GM18907 (cell line): ENCODE results near the gene NCEH1.
A peak's percentile ranks its signal among the peaks of the same experiment; 100 is the strongest.

ENCODE experiments used
- ATAC-seq: cut with Tn5 transposase; IDR thresholded peaks from one replicate; pipeline ENCODE4 v1.9.1; 2021; ENCODE audit warnings: mild to moderate bottlenecking, moderate library complexity; ENCODE audit not compliant: unreplicated experiment

Gene NCEH1

GRCh38 chr3:172647080-172647479, 63.8 kb downstream of the NCEH1 start:
- ATAC-seq = no peak

- ATAC-seq = no peak
Measured at GRCh38 chr3:172646439-172647015, 64.3 kb downstream of the NCEH1 start.

GRCh38 chr3:172644258-172644657, 66.6 kb downstream of the NCEH1 start:
- ATAC-seq = no peak

DNA sequence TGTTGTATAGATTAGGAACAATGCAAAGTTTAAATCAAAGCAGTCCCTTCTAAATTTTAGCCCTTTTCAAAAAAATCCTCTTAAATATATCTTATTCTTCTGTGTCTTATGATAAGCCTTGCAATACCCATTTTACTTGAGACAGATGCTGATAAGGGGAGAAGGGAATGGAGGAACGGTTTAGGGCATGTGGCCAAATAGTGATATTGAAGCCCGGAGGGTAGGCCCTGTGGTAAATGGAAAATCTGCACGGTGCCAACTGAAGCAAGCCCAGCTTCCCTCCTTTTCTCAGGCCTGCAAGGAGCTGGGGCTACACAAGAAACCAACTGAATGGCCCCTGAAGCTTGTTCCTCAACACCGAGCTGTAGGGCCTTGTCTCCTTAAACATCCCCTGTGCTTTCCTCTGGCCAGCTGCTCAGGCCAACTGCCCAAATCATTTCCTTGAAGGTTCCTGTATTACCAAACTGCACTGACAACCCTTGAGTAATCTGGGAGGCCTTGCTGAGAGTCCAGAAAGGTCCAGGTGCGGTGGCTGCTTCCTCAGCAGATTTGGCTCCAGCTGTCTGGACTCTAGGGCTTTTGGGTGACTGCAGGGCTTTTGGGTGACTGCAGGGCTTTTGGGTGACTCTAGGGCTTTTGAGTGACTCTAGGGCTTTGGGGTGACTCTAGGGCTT, 67.2 kb downstream of the NCEH1 start:
- no peak for ATAC-seq

DNA sequence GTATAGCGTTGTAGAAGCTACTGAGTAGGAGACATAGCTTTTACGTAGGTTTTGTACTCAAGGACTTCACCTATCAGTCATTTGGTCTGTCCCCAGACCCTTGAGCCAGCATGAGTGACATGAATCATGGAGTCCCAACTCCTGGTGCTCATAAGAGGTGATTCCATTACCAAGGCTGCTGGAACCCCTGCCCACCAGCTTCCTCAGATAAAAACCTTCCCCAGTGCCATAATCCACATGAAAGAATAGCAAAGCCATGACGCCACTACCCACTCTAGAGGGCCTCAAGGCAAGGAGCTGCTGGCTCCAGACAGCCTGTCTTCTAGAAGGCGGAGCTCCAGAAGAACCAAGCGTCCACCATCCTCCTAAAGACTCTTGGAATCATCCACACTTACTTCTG, 69.6 kb downstream of the NCEH1 start:
- no peak for ATAC-seq

- no peak for ATAC-seq
Measured at GRCh38 chr3:172640751-172641150, 70.1 kb downstream of the NCEH1 start.

DNA sequence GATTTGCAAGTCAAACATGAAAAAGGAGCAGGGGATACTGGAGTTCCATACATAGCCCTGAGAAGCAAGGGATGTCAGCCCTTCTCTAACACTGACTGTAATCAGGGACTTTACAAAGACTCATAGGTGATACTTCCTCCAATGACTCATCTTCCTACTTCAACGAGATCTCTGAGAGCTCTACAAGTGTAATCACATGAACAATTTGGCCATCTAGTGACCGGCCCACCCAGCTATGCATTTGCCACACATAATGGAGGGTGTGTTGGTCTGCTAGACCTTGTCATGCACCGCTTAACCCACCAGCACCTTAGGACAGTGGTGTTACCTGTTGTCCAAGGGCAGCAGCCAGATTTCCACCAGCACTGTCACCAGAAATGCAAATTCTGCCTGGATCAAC, 75.3 kb downstream of the NCEH1 start:
- peak; percentile 99 for ATAC-seq

GRCh38 chr3:172634948-172635347, 75.9 kb downstream of the NCEH1 start:
- ATAC-seq = no peak

DNA sequence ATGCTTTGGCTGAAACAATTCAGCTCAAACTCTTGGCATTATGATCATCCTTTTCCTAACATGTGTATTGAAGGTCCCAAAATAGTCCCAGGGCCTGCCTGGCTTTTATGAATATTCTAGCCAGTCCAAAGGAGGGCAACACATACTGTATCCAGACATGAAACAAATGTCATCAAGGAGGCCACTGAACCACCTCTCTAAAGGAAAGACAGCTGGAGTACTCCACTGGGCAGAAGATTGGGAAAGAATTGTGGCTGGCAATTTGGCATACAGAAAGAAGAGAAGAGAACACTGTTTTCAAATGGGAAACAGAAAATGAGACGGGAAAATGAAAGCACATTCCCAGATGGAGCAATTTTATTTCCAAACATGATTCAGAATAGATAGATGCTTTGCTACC, 80.6 kb downstream of the NCEH1 start:
- ATAC-seq = no peak

DNA sequence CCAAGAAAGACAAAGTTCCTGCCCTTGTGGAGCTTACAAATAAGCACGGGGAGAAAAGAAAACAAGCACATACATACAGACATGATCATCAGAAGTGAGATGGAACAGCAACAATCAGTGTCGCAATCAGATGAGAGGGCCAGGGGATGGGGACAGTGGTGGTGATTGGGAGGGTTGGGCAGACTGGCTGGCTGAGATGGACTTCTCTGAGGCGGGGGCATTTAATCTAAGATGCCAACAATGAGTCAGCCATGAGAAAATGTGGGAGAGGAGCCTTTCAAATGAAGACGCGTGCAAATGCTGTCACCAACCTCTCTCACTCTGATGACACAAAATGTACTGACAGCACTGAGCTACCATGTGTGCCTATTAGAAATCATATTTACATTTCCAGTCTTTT, 81.4 kb downstream of the NCEH1 start:
- ATAC-seq = no peak

- no peak for ATAC-seq
Measured at GRCh38 chr3:172627057-172627809, 83.6 kb downstream of the NCEH1 start.

GRCh38 chr3:172626021-172626640, 84.7 kb downstream of the NCEH1 start:
- no peak for ATAC-seq

DNA sequence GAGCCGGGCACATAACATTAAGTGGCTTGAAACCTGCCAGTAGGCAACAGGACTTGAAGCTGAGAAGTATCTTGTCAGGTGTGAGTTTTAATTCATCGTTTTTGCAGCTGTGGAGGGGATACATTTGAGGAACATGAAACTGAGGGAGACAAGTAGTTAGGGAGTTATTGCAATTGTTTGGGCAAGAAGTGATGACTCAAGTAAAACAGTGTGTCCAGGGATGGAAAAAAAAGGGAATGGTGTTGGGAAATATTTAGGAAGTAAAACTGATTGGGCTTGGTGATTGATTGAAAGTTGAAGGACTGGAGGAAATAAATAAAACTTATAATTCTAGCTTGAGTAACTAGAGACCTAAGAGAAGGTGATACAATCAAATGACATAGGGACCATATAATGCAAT, 85.5 kb downstream of the NCEH1 start:
- ATAC-seq = no peak

DNA sequence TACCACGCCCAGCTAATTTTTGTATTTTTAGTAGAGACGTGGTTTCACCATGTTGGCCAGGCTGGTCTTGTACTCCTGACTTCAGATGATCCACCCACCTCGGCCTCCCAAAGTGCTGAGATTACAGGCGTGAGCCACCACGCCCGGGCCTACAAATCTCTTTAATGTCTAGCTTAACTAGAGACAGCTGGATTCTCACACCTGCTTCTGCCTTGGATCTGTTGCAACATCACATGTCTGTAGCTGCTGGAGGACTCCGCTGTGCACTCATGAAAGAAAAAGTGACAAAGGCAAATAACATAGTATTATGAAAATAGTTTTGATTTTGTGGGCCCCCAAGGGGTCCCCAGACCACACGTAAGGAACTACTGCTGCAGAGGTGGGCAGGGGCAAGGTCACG, 85.9 kb downstream of the NCEH1 start:
- no peak for ATAC-seq

- ATAC-seq = no peak
Measured at GRCh38 chr3:172622916-172623700, 87.8 kb downstream of the NCEH1 start.

- no peak for ATAC-seq
Measured at GRCh38 chr3:172622156-172622555, 88.7 kb downstream of the NCEH1 start.

DNA sequence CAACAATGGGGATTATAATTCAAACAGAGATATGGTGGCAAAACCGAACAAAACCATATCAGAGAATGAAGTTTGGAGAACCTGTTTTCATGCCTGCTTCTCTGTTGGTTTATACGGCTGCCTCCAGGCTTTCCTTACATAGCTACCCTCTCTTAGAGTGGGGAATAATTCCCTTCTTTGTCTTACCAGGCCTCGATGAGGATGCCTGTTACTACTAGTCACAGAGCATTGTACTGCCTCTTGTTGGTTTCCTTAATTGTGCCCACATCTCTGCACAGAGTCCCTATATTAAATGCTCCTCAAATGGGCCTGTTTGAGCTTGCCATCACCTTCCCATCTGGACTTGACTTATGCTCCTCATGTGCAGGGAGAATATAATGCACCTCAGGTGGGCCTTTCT, 92.9 kb downstream of the NCEH1 start:
- no peak for ATAC-seq

GRCh38 chr3:172617013-172617706, 93.7 kb downstream of the NCEH1 start:
- ATAC-seq = no peak

- ATAC-seq = peak; percentile 61
Measured at GRCh38 chr3:172616031-172616461, 94.8 kb downstream of the NCEH1 start.

DNA sequence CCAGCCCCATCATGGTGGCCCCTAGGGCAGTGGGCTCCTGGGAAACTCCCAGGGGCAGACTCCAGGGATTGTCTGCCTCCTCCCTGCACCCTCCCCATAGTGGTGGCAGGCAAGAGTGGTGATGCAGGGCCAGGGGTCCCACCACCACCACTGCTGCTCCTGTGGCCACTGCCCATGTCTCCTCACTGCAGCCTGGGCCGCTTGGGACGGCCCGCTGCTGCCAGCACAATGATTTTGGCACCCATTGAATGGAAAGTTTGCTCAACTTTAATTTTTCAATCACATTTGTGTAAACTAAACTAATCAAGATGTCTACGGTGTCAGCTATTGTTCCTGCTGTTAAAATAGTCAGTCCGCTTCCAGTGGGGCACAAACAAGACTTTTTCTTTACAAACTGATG, 95.6 kb downstream of the NCEH1 start:
- no peak for ATAC-seq
